Measurements from ENCODE around the gene ROR1.

Gene ROR1

DNA sequence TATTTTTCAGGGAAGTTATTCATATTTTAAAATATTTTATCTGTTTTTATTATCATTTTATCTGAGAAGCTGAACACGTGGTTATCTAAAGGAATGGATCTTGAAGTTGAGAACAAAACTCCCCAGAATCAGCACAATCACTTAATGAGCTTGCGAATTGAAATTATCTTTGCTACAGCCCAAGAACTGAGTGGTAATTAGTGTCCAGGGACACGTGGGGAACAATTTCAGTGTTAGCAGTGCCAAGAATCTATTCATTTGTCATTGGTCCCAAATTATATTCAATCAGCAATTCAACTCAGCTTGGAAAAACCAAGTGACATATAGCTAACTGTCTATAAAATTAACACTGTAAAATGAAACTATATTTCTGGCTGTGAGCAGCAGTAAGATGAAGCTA is 232.0 kb downstream of the ROR1 start (continued):
- TF ChIP-seq ZNF501 (tag by site-specific recombination; IDR thresholded peaks at IDR 0.05): no peak

DNA sequence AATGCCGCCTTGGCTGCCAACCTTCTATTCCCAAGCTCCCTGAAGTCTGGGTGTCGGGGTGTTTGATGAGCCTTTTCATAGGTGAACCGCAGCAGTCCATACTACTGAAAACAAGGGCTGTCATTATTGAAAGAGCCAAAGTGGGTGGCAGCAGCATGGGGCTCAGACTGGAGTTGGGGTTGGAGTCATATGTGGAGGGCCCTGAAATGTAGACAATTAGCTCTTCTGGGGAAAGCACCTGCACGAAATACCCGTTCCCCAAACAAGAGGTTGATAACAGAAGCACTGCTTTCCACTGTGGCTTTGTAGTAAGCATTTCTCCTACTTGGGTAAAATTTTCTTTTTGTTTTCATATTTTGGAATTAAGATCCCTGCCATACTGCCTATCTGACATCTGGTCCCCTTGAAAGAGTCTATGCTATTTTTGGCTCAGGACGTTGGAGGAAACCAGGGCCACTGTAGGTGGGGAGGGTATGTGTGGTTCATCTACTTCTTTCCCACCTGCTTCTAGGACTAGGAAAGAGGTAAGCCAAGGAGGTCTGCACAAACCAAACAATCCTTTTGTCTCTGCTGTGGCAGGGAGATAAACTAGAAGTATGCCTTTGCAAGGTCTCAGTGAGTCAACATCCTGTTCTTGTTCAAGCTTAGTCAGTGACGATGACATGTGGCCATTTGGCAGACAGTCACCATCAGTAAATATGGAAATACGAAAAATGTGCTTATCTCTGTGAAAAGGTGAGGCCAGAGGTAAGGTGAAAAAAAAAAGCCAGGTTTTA is 232.6 kb downstream of the ROR1 start:
- Histone ChIP-seq H3K9me3 (ENCODE audit: control insufficient read depth, insufficient read depth, low read depth, low read length) (no peaks in the 10 kb centered on the region), H3K36me3 (ENCODE audit: control insufficient read depth in 2 of 2, insufficient read depth in 1 of 2, low read length in 2 of 2) (no peaks in the 10 kb centered on the region), H3K27ac (ENCODE audit: extremely low read depth, low read depth, low read length) (no peak overlapping the region; the same call in 1 of the 2 replicates), H3K4me3 (ENCODE audit: low read depth, low read length) (no peak overlapping the region), H3K4me1 (ENCODE audit: control insufficient read depth, insufficient read depth, low read length) (peaks cover 3% of the 10 kb centered on the region)
- POLR2A ChIA-PET: no interaction called here
- TF ChIP-seq ZNF549 (tag by site-specific recombination; IDR thresholded peaks at IDR 0.05) (no peak), ZNF239 (tag by site-specific recombination; IDR thresholded peaks at IDR 0.05) (no peak), ZNF843 (tag by site-specific recombination; IDR thresholded peaks at IDR 0.05) (no peak), ZNF585B (tag by site-specific recombination; IDR thresholded peaks at IDR 0.05) (no peak), ZNF571 (tag by site-specific recombination; IDR thresholded peaks at IDR 0.05) (no peak)
- CTCF ChIA-PET: interaction anchor here (0.6 to 1.0 kb wide), 3 partner anchors 153 to 389 kb away, joined by 3 to 5 read pairs (median 3); no protein-coding TSS in a partner anchor

DNA sequence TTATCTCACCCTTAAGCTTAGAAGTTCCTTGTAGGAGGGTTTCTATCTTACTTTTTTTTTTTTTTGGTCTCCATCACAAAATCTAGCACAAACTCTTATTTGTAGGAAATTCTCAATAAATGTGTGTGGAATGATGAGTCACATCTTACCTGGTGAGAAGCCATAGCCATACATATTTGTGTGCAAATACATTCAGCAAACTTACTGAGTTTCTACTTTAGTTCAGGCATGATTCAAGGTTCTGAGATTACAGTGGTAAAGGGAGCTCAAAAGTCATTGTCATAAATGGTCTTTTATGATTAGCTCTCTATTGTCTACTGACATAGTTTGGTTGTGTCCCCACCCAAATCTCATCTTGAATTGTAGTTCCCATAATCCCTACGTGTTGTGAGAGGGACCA is 236.5 kb downstream of the ROR1 start:
- TF ChIP-seq ZNF501 (tag by site-specific recombination; IDR thresholded peaks at IDR 0.05) (no peak), ZFHX2 (tag by site-specific recombination; conservative IDR thresholded peaks at IDR 0.05) (no peak), MYNN (tag by site-specific recombination; IDR thresholded peaks at IDR 0.05; ENCODE audit: borderline replicate concordance) (no peak), SP2 (tag by site-specific recombination; IDR thresholded peaks at IDR 0.05) (no peak), ZNF394 (tag by site-specific recombination; IDR thresholded peaks at IDR 0.05; ENCODE audit: borderline replicate concordance) (no peak), ZNF747 (tag by site-specific recombination; IDR thresholded peaks at IDR 0.05) (no peak), ZNF140 (tag by site-specific recombination; IDR thresholded peaks at IDR 0.05) (no peak), ZFP41 (tag by site-specific recombination; IDR thresholded peaks at IDR 0.05; ENCODE audit: borderline replicate concordance) (no peak), ZNF169 (tag by site-specific recombination; IDR thresholded peaks at IDR 0.05) (no peak), YY2 (tag by site-specific recombination; IDR thresholded peaks at IDR 0.05) (no peak), BCL11B (tag by site-specific recombination; IDR thresholded peaks at IDR 0.05; ENCODE audit: low read depth) (no peak), ZNF138 (tag by site-specific recombination; IDR thresholded peaks at IDR 0.05; ENCODE audit: borderline replicate concordance) (no peak), GFI1B (tag by site-specific recombination; IDR thresholded peaks at IDR 0.05) (no peak), GLI2 (tag by site-specific recombination; IDR thresholded peaks at IDR 0.05; ENCODE audit: borderline replicate concordance, low read depth) (no peak)
- TF ChIP-seq, protein P1, sequence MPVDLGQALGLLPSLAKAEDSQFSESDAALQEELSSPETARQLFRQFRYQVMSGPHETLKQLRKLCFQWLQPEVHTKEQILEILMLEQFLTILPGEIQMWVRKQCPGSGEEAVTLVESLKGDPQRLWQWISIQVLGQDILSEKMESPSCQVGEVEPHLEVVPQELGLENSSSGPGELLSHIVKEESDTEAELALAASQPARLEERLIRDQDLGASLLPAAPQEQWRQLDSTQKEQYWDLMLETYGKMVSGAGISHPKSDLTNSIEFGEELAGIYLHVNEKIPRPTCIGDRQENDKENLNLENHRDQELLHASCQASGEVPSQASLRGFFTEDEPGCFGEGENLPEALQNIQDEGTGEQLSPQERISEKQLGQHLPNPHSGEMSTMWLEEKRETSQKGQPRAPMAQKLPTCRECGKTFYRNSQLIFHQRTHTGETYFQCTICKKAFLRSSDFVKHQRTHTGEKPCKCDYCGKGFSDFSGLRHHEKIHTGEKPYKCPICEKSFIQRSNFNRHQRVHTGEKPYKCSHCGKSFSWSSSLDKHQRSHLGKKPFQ (tag by site-specific recombination; IDR thresholded peaks at IDR 0.05): no peak
- TF ChIP-seq, protein P2, sequence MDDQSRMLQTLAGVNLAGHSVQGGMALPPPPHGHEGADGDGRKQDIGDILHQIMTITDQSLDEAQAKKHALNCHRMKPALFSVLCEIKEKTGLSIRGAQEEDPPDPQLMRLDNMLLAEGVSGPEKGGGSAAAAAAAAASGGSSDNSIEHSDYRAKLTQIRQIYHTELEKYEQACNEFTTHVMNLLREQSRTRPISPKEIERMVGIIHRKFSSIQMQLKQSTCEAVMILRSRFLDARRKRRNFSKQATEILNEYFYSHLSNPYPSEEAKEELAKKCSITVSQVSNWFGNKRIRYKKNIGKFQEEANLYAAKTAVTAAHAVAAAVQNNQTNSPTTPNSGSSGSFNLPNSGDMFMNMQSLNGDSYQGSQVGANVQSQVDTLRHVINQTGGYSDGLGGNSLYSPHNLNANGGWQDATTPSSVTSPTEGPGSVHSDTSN (CRISPR knock-in tag; IDR thresholded peaks at IDR 0.05): no peak
- TF ChIP-seq, protein P3, sequence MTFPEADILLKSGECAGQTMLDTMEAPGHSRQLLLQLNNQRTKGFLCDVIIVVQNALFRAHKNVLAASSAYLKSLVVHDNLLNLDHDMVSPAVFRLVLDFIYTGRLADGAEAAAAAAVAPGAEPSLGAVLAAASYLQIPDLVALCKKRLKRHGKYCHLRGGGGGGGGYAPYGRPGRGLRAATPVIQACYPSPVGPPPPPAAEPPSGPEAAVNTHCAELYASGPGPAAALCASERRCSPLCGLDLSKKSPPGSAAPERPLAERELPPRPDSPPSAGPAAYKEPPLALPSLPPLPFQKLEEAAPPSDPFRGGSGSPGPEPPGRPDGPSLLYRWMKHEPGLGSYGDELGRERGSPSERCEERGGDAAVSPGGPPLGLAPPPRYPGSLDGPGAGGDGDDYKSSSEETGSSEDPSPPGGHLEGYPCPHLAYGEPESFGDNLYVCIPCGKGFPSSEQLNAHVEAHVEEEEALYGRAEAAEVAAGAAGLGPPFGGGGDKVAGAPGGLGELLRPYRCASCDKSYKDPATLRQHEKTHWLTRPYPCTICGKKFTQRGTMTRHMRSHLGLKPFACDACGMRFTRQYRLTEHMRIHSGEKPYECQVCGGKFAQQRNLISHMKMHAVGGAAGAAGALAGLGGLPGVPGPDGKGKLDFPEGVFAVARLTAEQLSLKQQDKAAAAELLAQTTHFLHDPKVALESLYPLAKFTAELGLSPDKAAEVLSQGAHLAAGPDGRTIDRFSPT (tag by site-specific recombination; IDR thresholded peaks at IDR 0.05): no peak
- TF ChIP-seq, protein P4, sequence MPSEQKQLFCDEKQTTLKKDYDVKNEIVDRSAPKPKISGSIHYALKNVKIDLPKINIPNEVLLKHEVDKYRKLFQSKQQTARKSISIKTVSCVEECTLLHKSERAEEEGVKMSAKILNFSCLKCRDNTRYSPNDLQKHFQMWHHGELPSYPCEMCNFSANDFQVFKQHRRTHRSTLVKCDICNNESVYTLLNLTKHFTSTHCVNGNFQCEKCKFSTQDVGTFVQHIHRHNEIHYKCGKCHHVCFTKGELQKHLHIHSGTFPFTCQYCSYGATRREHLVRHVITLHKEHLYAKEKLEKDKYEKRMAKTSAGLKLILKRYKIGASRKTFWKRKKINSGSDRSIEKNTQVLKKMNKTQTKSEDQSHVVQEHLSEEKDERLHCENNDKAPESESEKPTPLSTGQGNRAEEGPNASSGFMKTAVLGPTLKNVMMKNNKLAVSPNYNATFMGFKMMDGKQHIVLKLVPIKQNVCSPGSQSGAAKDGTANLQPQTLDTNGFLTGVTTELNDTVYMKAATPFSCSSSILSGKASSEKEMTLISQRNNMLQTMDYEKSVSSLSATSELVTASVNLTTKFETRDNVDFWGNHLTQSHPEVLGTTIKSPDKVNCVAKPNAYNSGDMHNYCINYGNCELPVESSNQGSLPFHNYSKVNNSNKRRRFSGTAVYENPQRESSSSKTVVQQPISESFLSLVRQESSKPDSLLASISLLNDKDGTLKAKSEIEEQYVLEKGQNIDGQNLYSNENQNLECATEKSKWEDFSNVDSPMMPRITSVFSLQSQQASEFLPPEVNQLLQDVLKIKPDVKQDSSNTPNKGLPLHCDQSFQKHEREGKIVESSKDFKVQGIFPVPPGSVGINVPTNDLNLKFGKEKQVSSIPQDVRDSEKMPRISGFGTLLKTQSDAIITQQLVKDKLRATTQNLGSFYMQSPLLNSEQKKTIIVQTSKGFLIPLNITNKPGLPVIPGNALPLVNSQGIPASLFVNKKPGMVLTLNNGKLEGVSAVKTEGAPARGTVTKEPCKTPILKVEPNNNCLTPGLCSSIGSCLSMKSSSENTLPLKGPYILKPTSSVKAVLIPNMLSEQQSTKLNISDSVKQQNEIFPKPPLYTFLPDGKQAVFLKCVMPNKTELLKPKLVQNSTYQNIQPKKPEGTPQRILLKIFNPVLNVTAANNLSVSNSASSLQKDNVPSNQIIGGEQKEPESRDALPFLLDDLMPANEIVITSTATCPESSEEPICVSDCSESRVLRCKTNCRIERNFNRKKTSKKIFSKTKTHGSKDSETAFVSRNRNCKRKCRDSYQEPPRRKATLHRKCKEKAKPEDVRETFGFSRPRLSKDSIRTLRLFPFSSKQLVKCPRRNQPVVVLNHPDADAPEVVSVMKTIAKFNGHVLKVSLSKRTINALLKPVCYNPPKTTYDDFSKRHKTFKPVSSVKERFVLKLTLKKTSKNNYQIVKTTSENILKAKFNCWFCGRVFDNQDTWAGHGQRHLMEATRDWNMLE (tag by site-specific recombination; conservative IDR thresholded peaks at IDR 0.05; ENCODE audit: low read depth): no peak
- H3K27ac ChIP-seq (ENCODE audit: extremely low read depth, low read depth, low read length): no peak overlapping the region
- H3K4me1 ChIP-seq (ENCODE audit: control insufficient read depth, insufficient read depth, low read length): peaks cover 3% of the 10 kb centered on the region
- ChIA-PET CTCF (interaction anchor here (0.6 kb wide), 1 partner anchor 294 kb away, joined by 5 read pairs; no protein-coding TSS in a partner anchor), POLR2A (no interaction called here)
- peaks cover 0 to 4% of the 10 kb centered on the region in 2 experiments; a peak in 1 of 3 replicates for H3K36me3 ChIP-seq (ENCODE audit: control insufficient read depth in 2 of 2, insufficient read depth in 1 of 2, low read length in 2 of 2)
- H3K9me3 ChIP-seq (ENCODE audit: control insufficient read depth, insufficient read depth, low read depth, low read length): no peaks in the 10 kb centered on the region
- H3K4me3 ChIP-seq (ENCODE audit: low read depth, low read length): no peak overlapping the region

Measured in HEK293 (cell line).